ENCODE data around the gene FOXA1. TPM values are rescaled to one million over a fixed set of nuclear protein-coding genes. Genes with fewer than 3 reads are reported as not detected.

The FOXA1 gene
- total and polyA plus RNA-seq, 2 of the 8 experiments (the other 6 are each of a cell fraction or from before 2014, with no cell fraction given) = 0.08 to 0.20 TPM

GRCh38 chr14:37601865-37602264 is 6.8 kb upstream of the FOXA1 start:
- Histone ChIP-seq H2AFZ (ENCODE audit: low read length) (no peak overlapping the region), H4K20me1 (replicated peaks in 1 of 2; ENCODE audit: control insufficient read depth in 1 of 2, insufficient read depth in 2 of 2, low read length in 2 of 2) (peaks cover 2 to 20% of the 10 kb centered on the region in 2 experiments), H2BK20ac (ENCODE audit: low read length) (no peak overlapping the region), H3K27me3 (replicated peaks in 1 of 4; ENCODE audit: control insufficient read depth in 3 of 4, extremely low read depth in 1 of 4, insufficient read depth in 3 of 4, low read length in 3 of 4) (peaks cover 55 to 84% (median 78%) of the 10 kb centered on the region in 4 experiments), H3K4me1 (replicated peaks in 1 of 4; ENCODE audit: control insufficient read depth in 3 of 4, insufficient read depth in 4 of 4, low read length in 3 of 4) (peaks cover 0 to 18% (median 13%) of the 10 kb centered on the region in 4 experiments; a peak in 6 of 7 replicates), H3K9ac (replicated peaks in 1 of 4; ENCODE audit: extremely low read depth in 1 of 4, low read depth in 3 of 4, low read length in 3 of 4) (no peak overlapping the region), H3K4me2 (ENCODE audit: insufficient read depth in 1 of 2, low read depth in 2 of 2, low read length in 2 of 2) (no peak overlapping the region), H2BK5ac (ENCODE audit: low read depth, low read length) (no peak overlapping the region), H4K8ac (ENCODE audit: extremely low read depth, insufficient read depth, low read length) (no peak overlapping the region), H3K4me3 (ENCODE audit: extremely low read depth in 1 of 4, insufficient read depth in 2 of 4, low read depth in 3 of 4, low read length in 4 of 4) (no peak overlapping the region), H4K5ac (ENCODE audit: insufficient read length, low read depth, low read length) (no peak overlapping the region), H3K18ac (ENCODE audit: extremely low read depth, low read length) (no peak overlapping the region), H3K4ac (replicated peaks; ENCODE audit: insufficient read length, low read depth, low read length) (no peak overlapping the region), H3K36me3 (ENCODE audit: control insufficient read depth in 2 of 4, insufficient read depth in 4 of 4, low read length in 3 of 4) (no peaks in the 10 kb centered on the region), H2BK15ac (ENCODE audit: low read length) (no peak overlapping the region), H3K23ac (ENCODE audit: insufficient read length) (no peak overlapping the region), H3K27ac (ENCODE audit: low read depth, low read length) (no peak overlapping the region), H2BK120ac (replicated peaks; ENCODE audit: low read depth, low read length) (no peak overlapping the region), H3K79me2 (ENCODE audit: control insufficient read depth in 1 of 2, insufficient read depth in 2 of 2, low read length in 2 of 2) (no peaks in the 10 kb centered on the region), H2BK12ac (ENCODE audit: low read depth, low read length) (no peak overlapping the region), H3K9me3 (ENCODE audit: insufficient read depth in 2 of 2, low read depth in 1 of 2, low read length in 1 of 2) (no peaks in the 10 kb centered on the region), H4K91ac (replicated peaks; ENCODE audit: insufficient read length, low read length) (no peak overlapping the region), H2AK5ac (ENCODE audit: low read depth, low read length) (no peak overlapping the region), H3K23me2 (ENCODE audit: low read depth, low read length) (peaks cover 5% of the 10 kb centered on the region), H3K14ac (ENCODE audit: insufficient read length) (no peak overlapping the region), H3K56ac (replicated peaks; ENCODE audit: insufficient read length, low read depth, low read length) (no peak overlapping the region), H3K79me1 (ENCODE audit: low read depth, low read length) (no peaks in the 10 kb centered on the region)
- ChIA-PET POLR2A (ENCODE audit: partially characterized antibody) (interaction anchor here (0.6 kb wide), 1 partner anchor 404 kb away, joined by 3 read pairs; the partner anchor contains the start of gene MIPOL1), CTCF (ENCODE audit: partially characterized antibody) (interaction anchor here (0.6 to 7.6 kb wide), 11 partner anchors 8 to 372 kb away, joined by 3 to 62 read pairs (median 6); no protein-coding TSS in a partner anchor)
- 78% methylated on average over 22 of the region's 22 CpGs; no CpG with 5 or more reads in 1 of the 2 experiments for WGBS, 2 experiments (ENCODE audit: extremely low coverage in 1 of 2, insufficient coverage in 1 of 2, insufficient read length in 1 of 2, insufficient replicate concordance in 2 of 2, low coverage in 1 of 2, low lambda C conversion rate in 2 of 2, missing lambda C conversion rate in 1 of 2)
- FAIRE-seq = no peak
- DNase-seq (ENCODE audit: low read depth in 1 of 2, low spot score in 2 of 2) = no peak
- TF ChIP-seq NANOG (IDR thresholded peaks at IDR 0.05; ENCODE audit: insufficient read depth, low read depth, low read length, poor library complexity, severe bottlenecking) (no peak), RBBP5 (IDR thresholded peaks at IDR 0.05; ENCODE audit: borderline replicate concordance, low read depth, low read length) (no peak), NRF1 (IDR thresholded peaks at IDR 0.05; ENCODE audit: low read depth, low read length) (no peak), SRF (IDR thresholded peaks at IDR 0.05; ENCODE audit: low read depth, low read length) (no peak), EZH2 (IDR thresholded peaks at IDR 0.05; ENCODE audit: low read depth, low read length, severe bottlenecking) (no peak), POLR2A (IDR thresholded peaks at IDR 0.05; ENCODE audit: control extremely low read depth in 1 of 2, low read depth in 2 of 2, low read length in 2 of 2) (no peak), GABPA (IDR thresholded peaks at IDR 0.05; ENCODE audit: borderline replicate concordance, insufficient read depth, low read length) (no peak), TCF12 (IDR thresholded peaks at IDR 0.05; ENCODE audit: low read depth, low read length) (no peak), TAF7 (optimal IDR thresholded peaks at IDR 0.05; ENCODE audit: borderline replicate concordance, low read depth, low read length) (no peak), SIRT6 (IDR thresholded peaks at IDR 0.05; ENCODE audit: low read length) (no peak), USF2 (IDR thresholded peaks at IDR 0.05; ENCODE audit: low read length) (no peak), EP300 (IDR thresholded peaks at IDR 0.05; ENCODE audit: borderline replicate concordance in 1 of 2, low read depth in 2 of 2, low read length in 2 of 2) (no peak), SAP30 (IDR thresholded peaks at IDR 0.05; ENCODE audit: insufficient read depth, insufficient replicate concordance, low read length) (no peak)
